EH (cell line): Measurements from ENCODE around the gene EPHB6.
A peak's percentile ranks its signal among the peaks of the same experiment; 100 is the strongest.

Source experiments
- DNase-seq: peaks from one replicate; pipeline ENCODE4 v3.0.0-alpha.2; 2015; ENCODE audit warnings: low read depth

Gene EPHB6

GRCh38 chr7:142866361-142867096, 11.7 kb downstream of the EPHB6 start:
- DNase-seq = peak; percentile 22

GRCh38 chr7:142867097-142867378, 12.2 kb downstream of the EPHB6 start:
- no peak for DNase-seq

- no peak for DNase-seq
Measured at GRCh38 chr7:142867398-142868187, 12.7 kb downstream of the EPHB6 start.

- DNase-seq = no peak
Measured at GRCh38 chr7:142868188-142868985, 13.5 kb downstream of the EPHB6 start.

- DNase-seq = no peak
Measured at GRCh38 chr7:142868986-142869415, 14.1 kb downstream of the EPHB6 start.

GRCh38 chr7:142869434-142869833, 14.6 kb downstream of the EPHB6 start:
- no peak for DNase-seq

- DNase-seq = no peak
Measured at GRCh38 chr7:142870147-142870559, 15.3 kb downstream of the EPHB6 start.

GRCh38 chr7:142870566-142871259, 15.8 kb downstream of the EPHB6 start:
- no peak for DNase-seq

GRCh38 chr7:142871260-142872105, 16.6 kb downstream of the EPHB6 start:
- no peak for DNase-seq

- no peak for DNase-seq
Measured at GRCh38 chr7:142872106-142872675, 17.3 kb downstream of the EPHB6 start.

GRCh38 chr7:142873281-142873784, 18.5 kb downstream of the EPHB6 start:
- DNase-seq = peak; percentile 8

GRCh38 chr7:142873871-142874270, 19.0 kb downstream of the EPHB6 start:
- no peak for DNase-seq

- DNase-seq = no peak
Measured at GRCh38 chr7:142874409-142874808, 19.5 kb downstream of the EPHB6 start.

GRCh38 chr7:142874837-142875236, 20.0 kb downstream of the EPHB6 start:
- no peak for DNase-seq

GRCh38 chr7:142875456-142875855, 20.6 kb downstream of the EPHB6 start:
- DNase-seq = no peak

GRCh38 chr7:142876236-142876960, 21.5 kb downstream of the EPHB6 start:
- no peak for DNase-seq

- DNase-seq = no peak
Measured at GRCh38 chr7:142876991-142877910, 22.4 kb downstream of the EPHB6 start.

GRCh38 chr7:142878315-142878714, 23.4 kb downstream of the EPHB6 start:
- no peak for DNase-seq

- no peak for DNase-seq
Measured at GRCh38 chr7:142879060-142879459, 24.2 kb downstream of the EPHB6 start.
